Measurements from ENCODE around the gene RSL24D1.

RSL24D1 gene

GRCh38 chr15:55224892-55225291 is 28.2 kb upstream of the RSL24D1 start:
- H3K4me1 ChIP-seq (ENCODE audit: low read length): peaks cover 34% of the 10 kb centered on the region
- H3K9me3 ChIP-seq (replicated peaks; ENCODE audit: insufficient read depth, low read length): no peaks in the 10 kb centered on the region
- no peaks in the 10 kb centered on the region for H4K20me1 ChIP-seq (ENCODE audit: insufficient read depth, low read length)
- peaks cover 12% of the 10 kb centered on the region; the same call in 1 of the 2 replicates for H3F3A ChIP-seq (ENCODE audit: insufficient read depth, low read length)
- no peak overlapping the region for H2AFZ ChIP-seq (ENCODE audit: low read length)
- no peak for TF ChIP-seq EZH2phosphoT487 (IDR thresholded peaks at IDR 0.05; ENCODE audit: low read length)
- TF ChIP-seq CTCF (IDR thresholded peaks at IDR 0.05; ENCODE audit: low read length): no peak
- no peak for TF ChIP-seq EZH2 (optimal IDR thresholded peaks at IDR 0.05; ENCODE audit: low read depth, low read length)
- H3K4me3 ChIP-seq (ENCODE audit: low read length): no peak overlapping the region
- H3K9ac ChIP-seq (ENCODE audit: low read length): no peak overlapping the region
- H3K9me2 ChIP-seq (replicated peaks; ENCODE audit: insufficient read depth, low read length): no peaks in the 10 kb centered on the region
- DNase-seq: no peak
- H3K36me3 ChIP-seq (replicated peaks; ENCODE audit: insufficient read depth, low read length): peaks cover 3% of the 10 kb centered on the region
- no peak overlapping the region for H3K4me2 ChIP-seq (ENCODE audit: low read depth, low read length)
- no peak overlapping the region for H3K27ac ChIP-seq (ENCODE audit: low read length)
- no peaks in the 10 kb centered on the region for H3K27me3 ChIP-seq (replicated peaks; ENCODE audit: insufficient read depth, low read length)
- no peaks in the 10 kb centered on the region for H3K79me2 ChIP-seq (ENCODE audit: low read length)

- H3K36me3 ChIP-seq (replicated peaks; ENCODE audit: insufficient read depth, low read length): peaks cover 3% of the 10 kb centered on the region
- H3K27ac ChIP-seq (ENCODE audit: low read length): peak overlapping the region; percentile 42; the same call in 1 of the 2 replicates
- H3K79me2 ChIP-seq (ENCODE audit: low read length): no peaks in the 10 kb centered on the region
- peaks cover 39% of the 10 kb centered on the region for H3K4me1 ChIP-seq (ENCODE audit: low read length)
- no peak overlapping the region for H3K9ac ChIP-seq (ENCODE audit: low read length)
- H3F3A ChIP-seq (ENCODE audit: insufficient read depth, low read length): peaks cover 12% of the 10 kb centered on the region; the same call in 1 of the 2 replicates
- no peaks in the 10 kb centered on the region for H3K9me2 ChIP-seq (replicated peaks; ENCODE audit: insufficient read depth, low read length)
- no peaks in the 10 kb centered on the region for H3K9me3 ChIP-seq (replicated peaks; ENCODE audit: insufficient read depth, low read length)
- H3K4me3 ChIP-seq (ENCODE audit: low read length): no peak overlapping the region
- no peaks in the 10 kb centered on the region for H4K20me1 ChIP-seq (ENCODE audit: insufficient read depth, low read length)
- TF ChIP-seq EZH2 (optimal IDR thresholded peaks at IDR 0.05; ENCODE audit: low read depth, low read length) (no peak), EZH2phosphoT487 (IDR thresholded peaks at IDR 0.05; ENCODE audit: low read length) (no peak), CTCF (IDR thresholded peaks at IDR 0.05; ENCODE audit: low read length) (no peak)
- H2AFZ ChIP-seq (ENCODE audit: low read length): no peak overlapping the region
- no peaks in the 10 kb centered on the region for H3K27me3 ChIP-seq (replicated peaks; ENCODE audit: insufficient read depth, low read length)
- peak overlapping the region; percentile 61; the same call in 1 of the 2 replicates for H3K4me2 ChIP-seq (ENCODE audit: low read depth, low read length)
- peak; percentile 49 for DNase-seq
Observed at GRCh38 chr15:55222588-55222987, 25.8 kb upstream of the RSL24D1 start.

GRCh38 chr15:55221090-55222011 is 24.6 kb upstream of the RSL24D1 start:
- Histone ChIP-seq H3F3A (ENCODE audit: insufficient read depth, low read length) (peaks cover 12% of the 10 kb centered on the region; the same call in 1 of the 2 replicates), H3K27ac (ENCODE audit: low read length) (peak overlapping the region; percentile 42; the same call in 1 of the 2 replicates), H3K9me3 (replicated peaks; ENCODE audit: insufficient read depth, low read length) (no peaks in the 10 kb centered on the region), H3K4me2 (ENCODE audit: low read depth, low read length) (0 out of 2 replicates have a peak overlapping the region, but pooled peaks have one; percentile 61), H3K4me3 (ENCODE audit: low read length) (no peak overlapping the region), H4K20me1 (ENCODE audit: insufficient read depth, low read length) (no peaks in the 10 kb centered on the region), H3K79me2 (ENCODE audit: low read length) (no peaks in the 10 kb centered on the region), H3K9ac (ENCODE audit: low read length) (no peak overlapping the region), H3K36me3 (replicated peaks; ENCODE audit: insufficient read depth, low read length) (peaks cover 3% of the 10 kb centered on the region), H3K9me2 (replicated peaks; ENCODE audit: insufficient read depth, low read length) (no peaks in the 10 kb centered on the region), H2AFZ (ENCODE audit: low read length) (no peak overlapping the region), H3K27me3 (replicated peaks; ENCODE audit: insufficient read depth, low read length) (no peaks in the 10 kb centered on the region), H3K4me1 (ENCODE audit: low read length) (peaks cover 39% of the 10 kb centered on the region)
- peak; percentile 35 for DNase-seq
- TF ChIP-seq EZH2 (optimal IDR thresholded peaks at IDR 0.05; ENCODE audit: low read depth, low read length): no peak
- no peak for TF ChIP-seq EZH2phosphoT487 (IDR thresholded peaks at IDR 0.05; ENCODE audit: low read length)
- no peak for TF ChIP-seq CTCF (IDR thresholded peaks at IDR 0.05; ENCODE audit: low read length)

Measured in MM.1S (cell line).